Esophagus muscularis mucosa (tissue), 3 donors: ENCODE results near the gene PRX.
A peak's percentile ranks its signal among the peaks of the same experiment; 100 is the strongest.

Experiments used
- CTCF ChIP-seq, 3 experiments: fragments of 200-600 bp in 2 of 3; fragments of 450-650 bp in 1 of 3; sonication (generic) in 2 of 3; IDR thresholded peaks; one replicate each; pipeline ENCODE4 v1.5.1; 2017 to 2019; ENCODE audit warnings: antibody characterized with exemption in 3 of 3, mild to moderate bottlenecking in 2 of 3, moderate library complexity in 1 of 3
- POLR2A ChIP-seq: fragments of 450-650 bp; IDR thresholded peaks from one replicate; pipeline ENCODE4 v1.6.1; 2017; ENCODE audit warnings: antibody characterized with exemption, moderate library complexity, mild to moderate bottlenecking, low read depth

GRCh38 chr19:40443131-40443999 lies 30.2 kb upstream of the PRX start:
- TF ChIP-seq CTCF (IDR thresholded peaks at IDR 0.05) = no peak
- peak; percentile 56 for TF ChIP-seq POLR2A
